Panc1 (cell line): ENCODE results near the gene JAZF1. TPM values are rescaled to one million over a fixed set of nuclear protein-coding genes. Genes with fewer than 3 reads are reported as not detected.

ENCODE experiments used
- ATAC-seq: fragments of 200-7000 bp; cut with Tn5 transposase; 2 replicates; pipeline ENCODE4 v1.9.1; 2020; ENCODE audit warnings: mild to moderate bottlenecking, moderate library complexity
- BruUV-seq: library from RNA; stranded (reverse); fragments of 400-500 nt; replicated peaks from 2 replicates; lab custom pipeline; 2021; lab: Mats Ljungman, UMichigan
- CTCF ChIA-PET: fragments of 300-600 bp; sonication (Branson Sonifier 250); formaldehyde crosslinking; loops from one replicate; lab custom pipeline; 2022; ENCODE audit warnings: antibody characterized with exemption; lab: Charles Lee
- POLR2A ChIA-PET: fragments of 300-600 bp; sonication (Branson Sonifier 250); formaldehyde crosslinking; loops from one replicate; lab custom pipeline; 2022; ENCODE audit warnings: antibody characterized with exemption; lab: Charles Lee
- DNase-seq: peaks from one replicate; pipeline ENCODE4 v3.0.0-alpha.2; 2010; ENCODE audit warnings: low read depth, low spot score
- H3K27ac ChIP-seq: 2 replicates; pipeline ENCODE4 v1.5.1; 2011; ENCODE audit warnings: mild to moderate bottlenecking, low read length, inconsistent platforms
- H3K27me3 ChIP-seq: fragments of 200-500 bp; sonication (Bioruptor generic); 2 replicates; pipeline ENCODE4 v1.6.0; 2014; ENCODE audit warnings: low read length, inconsistent platforms; ENCODE audit not compliant: control insufficient read depth, insufficient read depth
- H3K36me3 ChIP-seq: fragments of 200-500 bp; sonication (Bioruptor generic); 2 replicates; pipeline ENCODE4 v1.5.1; 2014; ENCODE audit warnings: inconsistent platforms, mild to moderate bottlenecking, low read length, moderate library complexity; ENCODE audit not compliant: control insufficient read depth, insufficient read depth
- H3K4me1 ChIP-seq: 2 replicates; pipeline ENCODE4 v1.5.1; 2011; ENCODE audit warnings: inconsistent platforms, mild to moderate bottlenecking, low read length, moderate library complexity; ENCODE audit not compliant: control insufficient read depth, insufficient read depth
- H3K4me3 ChIP-seq, 2 experiments: 2 replicates each; pipeline ENCODE4 v1.5.1; 2011 to 2012; ENCODE audit warnings: low read depth in 2 of 2, low read length in 2 of 2, mild to moderate bottlenecking in 2 of 2, inconsistent platforms in 1 of 2, moderate library complexity in 1 of 2
- H3K9me3 ChIP-seq: fragments of 200-500 bp; sonication (Bioruptor generic); 2 replicates; pipeline ENCODE4 v1.5.1; 2014; ENCODE audit warnings: low read depth, mild to moderate bottlenecking, inconsistent platforms, low read length, moderate library complexity; ENCODE audit not compliant: control insufficient read depth, insufficient read depth
- CTCF ChIP-seq: fragments of 450-650 bp; IDR thresholded peaks from 2 replicates; pipeline ENCODE4 v1.5.1; 2017; ENCODE audit warnings: mild to moderate bottlenecking
- POLR2AphosphoS5 ChIP-seq: IDR thresholded peaks from 2 replicates; pipeline ENCODE4 v1.6.1; 2012; ENCODE audit warnings: mild to moderate bottlenecking, low read depth, low read length, moderate library complexity
- REST ChIP-seq, 2 experiments: IDR thresholded peaks; 2 replicates each; pipeline ENCODE4 v1.6.1; 2011 to 2012; ENCODE audit warnings: low read depth in 2 of 2, control low read depth in 1 of 2, low read length in 1 of 2, mild to moderate bottlenecking in 1 of 2, moderate library complexity in 1 of 2; ENCODE audit not compliant: insufficient read depth in 1 of 2
- SIN3A ChIP-seq: IDR thresholded peaks from 2 replicates; pipeline ENCODE4 v1.6.1; 2012; ENCODE audit warnings: low read depth, mild to moderate bottlenecking, low read length, moderate library complexity, borderline replicate concordance; ENCODE audit not compliant: insufficient read depth
- TCF7L2 ChIP-seq: IDR thresholded peaks from 2 replicates; pipeline ENCODE4 v1.6.1; 2011; ENCODE audit warnings: mild to moderate bottlenecking, low read depth, low read length, inconsistent platforms
- in situ Hi-C: cut with HindIII; loops from 2 replicates; pipeline ENCODE4 v1.10.0; 2016; ENCODE audit warnings: low sequenced_read_pairs, low pct_unique_long_range_greater_than_20kb
- intact Hi-C: fragments of 100-400 bp; cut with micrococcal nuclease; formaldehyde crosslinking; loops from one replicate; pipeline ENCODE4 v1.10.0; 2022; ENCODE audit not compliant: unreplicated experiment
- total RNA-seq: library from RNA; stranded (reverse); gene quantifications from one replicate; pipeline ENCODE4 v1.2.1, GENCODE V29; 2021; ENCODE audit not compliant: unreplicated experiment

JAZF1 gene
- total RNA-seq, 1 experiment from 2014 or later: 8.8 TPM

GRCh38 chr7:28065308-28065707 lies 115.3 kb downstream of the JAZF1 start:
- TF ChIP-seq CTCF (no peak), SIN3A (no peak), REST (IDR thresholded peaks at IDR 0.05; ENCODE audit: insufficient read depth in 1 of 2, low read depth in 2 of 2, low read length in 1 of 2) (no peak), POLR2AphosphoS5 (no peak), TCF7L2 (no peak)
- no TSS peak for BruUV-seq
- ATAC-seq (no peak), DNase-seq (no peak)
- H3K36me3 ChIP-seq: no peaks in the 10 kb centered on the region
- in situ Hi-C loops (no loop called here), intact Hi-C loops (no loop called here)
- ChIA-PET POLR2A (interaction anchor here (0.6 kb wide), 2 partner anchors 26 to 65 kb away, joined by 3 read pairs; no protein-coding TSS in a partner anchor), CTCF (no interaction called here)
- H3K4me1 ChIP-seq: peaks cover 53% of the 10 kb centered on the region
- no peaks in the 10 kb centered on the region for H3K9me3 ChIP-seq
- peak overlapping the region; percentile 70 for H3K27ac ChIP-seq
- no peak overlapping the region for H3K4me3 ChIP-seq
- no peaks in the 10 kb centered on the region for H3K27me3 ChIP-seq

GRCh38 chr7:28064437-28064836 lies 116.2 kb downstream of the JAZF1 start:
- Histone ChIP-seq H3K27me3 (no peaks in the 10 kb centered on the region), H3K4me1 (peaks cover 48% of the 10 kb centered on the region), H3K9me3 (peaks cover 3% of the 10 kb centered on the region; the same call in 1 of the 2 replicates), H3K27ac (peak overlapping the region; percentile 70), H3K4me3 (no peak overlapping the region), H3K36me3 (no peaks in the 10 kb centered on the region)
- DNase-seq (no peak), ATAC-seq (no peak)
- BruUV-seq: no TSS peak
- in situ Hi-C loops (no loop called here), intact Hi-C loops (no loop called here)
- ChIA-PET POLR2A (no interaction called here), CTCF (no interaction called here)
- TF ChIP-seq TCF7L2 (no peak), POLR2AphosphoS5 (no peak), SIN3A (no peak), REST (IDR thresholded peaks at IDR 0.05; ENCODE audit: insufficient read depth in 1 of 2, low read depth in 2 of 2, low read length in 1 of 2) (no peak), CTCF (no peak)
